ENCODE data around the gene HDHD3.

DNA sequence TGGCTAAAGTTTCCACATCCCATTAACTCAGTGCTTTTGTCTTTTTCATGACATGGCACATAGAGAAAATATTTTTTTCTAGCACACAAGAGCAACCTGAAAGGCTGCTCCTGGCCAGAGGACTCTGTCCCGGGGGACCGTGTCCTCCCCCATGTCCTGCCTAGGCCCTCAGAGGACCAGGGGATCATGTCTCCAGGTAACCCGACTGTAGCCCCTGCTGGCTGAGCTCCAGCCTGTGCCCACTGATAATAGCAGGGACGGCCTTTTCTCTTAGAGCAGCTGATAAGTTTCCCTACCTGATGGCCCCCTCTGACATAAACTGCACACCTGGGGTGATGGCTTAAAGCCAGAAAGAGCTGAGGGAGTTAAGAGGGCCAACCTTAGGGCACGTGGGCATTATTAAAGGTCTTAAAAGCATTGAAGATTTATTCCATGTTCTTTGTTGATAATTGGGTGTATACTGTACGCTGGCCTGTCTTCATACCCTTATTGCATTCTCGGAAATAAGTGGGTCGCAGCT is 5.9 kb downstream of the HDHD3 start:
- no peak for TF ChIP-seq POLR2A (IDR thresholded peaks at IDR 0.05; ENCODE audit: low read depth)
- TF ChIP-seq, protein P1, sequence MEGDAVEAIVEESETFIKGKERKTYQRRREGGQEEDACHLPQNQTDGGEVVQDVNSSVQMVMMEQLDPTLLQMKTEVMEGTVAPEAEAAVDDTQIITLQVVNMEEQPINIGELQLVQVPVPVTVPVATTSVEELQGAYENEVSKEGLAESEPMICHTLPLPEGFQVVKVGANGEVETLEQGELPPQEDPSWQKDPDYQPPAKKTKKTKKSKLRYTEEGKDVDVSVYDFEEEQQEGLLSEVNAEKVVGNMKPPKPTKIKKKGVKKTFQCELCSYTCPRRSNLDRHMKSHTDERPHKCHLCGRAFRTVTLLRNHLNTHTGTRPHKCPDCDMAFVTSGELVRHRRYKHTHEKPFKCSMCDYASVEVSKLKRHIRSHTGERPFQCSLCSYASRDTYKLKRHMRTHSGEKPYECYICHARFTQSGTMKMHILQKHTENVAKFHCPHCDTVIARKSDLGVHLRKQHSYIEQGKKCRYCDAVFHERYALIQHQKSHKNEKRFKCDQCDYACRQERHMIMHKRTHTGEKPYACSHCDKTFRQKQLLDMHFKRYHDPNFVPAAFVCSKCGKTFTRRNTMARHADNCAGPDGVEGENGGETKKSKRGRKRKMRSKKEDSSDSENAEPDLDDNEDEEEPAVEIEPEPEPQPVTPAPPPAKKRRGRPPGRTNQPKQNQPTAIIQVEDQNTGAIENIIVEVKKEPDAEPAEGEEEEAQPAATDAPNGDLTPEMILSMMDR (IDR thresholded peaks at IDR 0.05), result no peak
